GM21447 (cell line): ENCODE data around the gene WDR27.
A peak's percentile ranks its signal among the peaks of the same experiment; 100 is the strongest.

ENCODE experiments used
- ATAC-seq: cut with Tn5 transposase; IDR thresholded peaks from one replicate; pipeline ENCODE4 v1.9.1; 2021; ENCODE audit not compliant: unreplicated experiment

WDR27 gene

DNA sequence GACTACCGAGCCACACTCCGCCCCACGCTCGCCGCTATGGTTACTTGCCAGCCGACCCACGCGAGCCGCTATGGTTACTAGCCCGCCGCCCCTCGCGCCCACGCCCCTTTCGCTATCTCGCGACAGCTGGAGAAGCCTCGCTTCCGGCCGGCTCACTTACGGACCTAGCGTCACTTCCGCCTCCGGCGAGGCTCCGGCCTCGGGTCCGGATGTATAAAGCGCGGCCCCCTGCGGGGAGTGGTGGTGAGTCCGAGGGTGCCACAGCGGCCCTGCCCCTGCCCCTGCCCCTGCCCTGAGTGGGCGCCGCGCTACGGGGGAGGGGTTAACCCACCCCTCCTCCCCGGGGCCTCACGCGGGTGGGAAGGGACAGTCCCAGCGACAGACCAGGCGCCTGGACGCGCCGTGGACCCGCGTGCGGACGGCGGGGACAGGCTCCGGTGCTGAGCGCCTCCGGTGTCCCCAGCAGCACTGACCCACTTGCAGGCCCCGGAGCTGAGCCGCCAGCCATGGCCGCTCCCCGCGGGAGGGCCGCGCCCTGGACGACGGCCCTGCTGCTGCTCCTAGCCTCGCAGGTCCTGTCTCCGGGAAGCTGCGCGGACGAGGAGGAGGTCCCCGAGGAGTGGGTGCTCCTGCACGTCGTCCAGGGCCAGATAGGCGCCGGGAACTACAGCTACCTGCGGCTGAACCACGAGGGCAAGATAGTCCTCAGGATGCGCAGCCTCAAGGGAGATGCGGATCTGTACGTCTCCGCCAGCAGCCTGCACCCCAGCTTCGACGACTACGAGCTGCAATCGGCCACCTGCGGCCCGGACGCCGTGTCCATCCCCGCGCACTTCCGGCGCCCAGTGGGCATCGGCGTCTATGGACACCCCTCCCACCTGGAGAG lies at the start of gene WDR27, which contains the start of gene C6orf120:
TSS of gene WDR27 (minus strand) at position 76 of the 886 bp plus-strand sequence. CDS start 13,024 bp downstream, outside the sequence.
TSS of gene C6orf120 (plus strand) at position 173 of the 886 bp plus-strand sequence. CDS start at position 507, 334 bp downstream.
- ATAC-seq = peak; percentile 93

DNA sequence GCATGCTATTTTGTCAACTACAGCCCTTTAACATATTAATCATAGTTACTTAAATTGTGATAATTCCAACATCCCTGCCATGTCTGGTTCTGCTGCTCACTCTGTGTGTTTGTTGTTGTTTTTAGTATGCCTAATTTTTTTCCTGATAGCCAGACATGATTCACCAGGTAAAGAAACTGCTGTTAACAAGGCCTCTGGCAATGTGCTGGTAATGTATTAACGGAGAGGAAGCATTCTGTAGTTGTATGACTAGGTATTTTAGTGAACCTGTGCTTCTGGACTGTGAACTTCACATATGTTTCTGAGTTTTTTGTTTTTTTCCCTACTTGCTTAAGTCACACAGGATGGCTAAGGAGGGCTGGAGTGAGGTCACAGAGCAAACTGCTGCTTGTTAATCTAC lies 44.7 kb upstream of the WDR27 start:
- no peak for ATAC-seq

DNA sequence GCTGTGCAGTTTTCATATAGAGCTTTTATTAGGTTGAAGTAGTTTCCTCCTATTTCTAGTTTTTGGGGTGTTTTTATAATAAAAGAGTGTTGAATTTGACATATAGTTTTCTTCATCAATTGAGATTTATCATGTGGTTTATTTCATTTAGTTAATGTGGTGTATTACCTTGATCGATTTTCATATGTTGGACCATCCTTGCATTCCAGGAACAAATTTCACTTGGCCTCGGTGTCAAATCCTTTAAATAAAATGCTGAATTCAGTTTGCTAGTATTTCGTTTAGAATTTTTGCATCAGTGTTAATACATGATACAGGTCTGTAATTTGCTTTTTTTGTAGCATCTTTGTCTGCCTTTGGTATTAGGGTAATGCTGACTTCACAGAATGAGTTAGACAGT lies 43.6 kb upstream of the WDR27 start:
- ATAC-seq = no peak

DNA sequence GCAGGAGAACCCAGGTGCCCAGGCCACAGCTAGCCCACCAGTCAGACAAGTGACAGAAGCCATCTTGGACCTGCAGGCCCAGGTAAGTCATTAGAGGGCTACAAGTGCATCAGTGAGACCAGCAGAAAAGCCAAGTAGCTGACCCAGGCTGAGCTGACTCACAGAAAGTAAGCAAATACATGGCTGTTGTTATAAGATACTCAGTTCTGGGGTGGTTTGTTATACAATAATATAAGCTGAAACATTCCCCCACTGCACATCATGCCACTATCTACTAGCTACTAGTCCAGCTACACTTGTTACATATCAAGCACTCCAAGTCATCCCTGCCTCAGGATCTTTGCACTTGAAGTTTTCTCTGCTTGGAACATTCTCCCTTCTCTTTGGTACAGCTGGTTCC lies 39.5 kb upstream of the WDR27 start:
- ATAC-seq = no peak

DNA sequence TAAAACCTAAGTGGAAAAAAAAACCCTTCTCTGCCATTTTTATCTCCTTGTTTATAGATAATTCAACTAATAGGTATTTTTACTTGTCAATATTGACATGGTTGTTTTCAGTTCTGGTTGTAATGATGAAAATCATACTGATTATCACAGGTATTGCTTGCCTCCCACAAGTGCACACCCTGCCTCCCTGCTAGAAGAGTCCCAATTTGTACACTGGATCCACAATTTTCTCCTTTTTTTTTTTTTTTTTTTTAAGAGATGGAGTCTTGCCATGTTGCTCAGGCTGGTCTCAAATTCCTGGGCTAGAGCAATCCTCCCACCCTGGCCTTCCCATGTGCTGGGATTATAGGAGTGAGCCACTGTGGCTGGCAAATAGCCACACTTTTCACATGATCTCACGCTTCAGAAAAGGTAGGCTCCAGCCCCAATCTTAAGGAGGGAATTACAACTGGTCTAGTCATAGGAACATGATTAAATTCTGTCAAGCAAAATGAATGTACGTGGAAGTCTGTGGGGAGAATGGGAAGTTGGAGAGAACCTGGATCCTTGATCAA lies 37.2 kb upstream of the WDR27 start:
- ATAC-seq = no peak

DNA sequence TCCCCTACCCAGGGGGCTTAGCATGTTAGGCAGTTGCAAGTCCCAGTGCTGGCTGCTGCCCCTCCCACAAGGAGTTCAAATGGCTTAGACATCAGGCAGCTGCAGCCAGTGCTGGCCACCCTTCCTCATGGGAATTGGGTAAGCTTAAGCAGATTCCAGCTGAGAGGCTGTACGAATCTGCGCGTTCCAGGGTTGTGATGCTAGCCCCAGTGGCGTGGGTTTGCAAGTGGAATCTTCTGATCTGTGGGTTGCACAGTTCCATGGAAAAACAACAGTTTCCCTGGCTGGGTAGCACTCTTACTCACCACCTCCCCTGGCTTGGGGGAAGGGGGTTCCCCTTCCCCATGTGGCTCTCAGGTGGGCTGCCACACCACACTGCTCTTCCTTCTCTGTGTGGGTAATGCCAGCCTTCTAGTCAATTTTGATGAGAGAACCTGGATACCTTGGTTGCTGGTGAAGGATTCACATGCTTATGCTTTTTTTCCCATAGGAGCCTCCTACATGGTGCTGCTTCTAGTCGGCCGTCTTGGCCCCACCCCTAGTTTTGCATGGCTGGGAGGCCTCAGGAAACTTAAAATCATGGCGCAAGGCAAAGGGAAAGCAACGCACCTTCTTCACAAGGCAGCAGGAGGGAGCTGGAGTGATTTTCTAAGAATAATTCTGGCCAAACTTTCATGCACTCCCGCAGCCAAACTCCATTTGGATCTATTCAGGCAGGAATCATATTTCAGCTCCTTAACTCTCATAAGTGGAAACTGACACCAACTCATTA lies 36.6 kb upstream of the WDR27 start:
- no peak for ATAC-seq

DNA sequence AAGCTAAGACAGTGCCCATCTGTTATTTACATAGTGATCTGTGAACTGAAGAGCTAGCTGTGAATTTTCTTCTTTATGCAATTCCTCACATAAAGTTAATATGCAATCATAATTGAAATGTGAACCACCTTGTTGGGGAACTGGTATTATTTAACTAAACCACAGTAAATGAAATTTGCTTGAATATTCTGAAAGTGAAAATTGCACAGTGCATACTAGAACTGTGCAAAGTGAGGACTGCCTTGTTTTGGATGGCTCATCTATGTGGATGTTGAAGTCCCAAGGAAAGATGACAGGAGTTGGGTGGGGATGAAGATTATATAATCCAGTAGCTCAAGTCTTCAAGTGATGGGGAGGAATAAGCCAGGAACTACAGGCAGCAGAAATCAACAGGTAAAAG lies 28.1 kb upstream of the WDR27 start:
- ATAC-seq = no peak

DNA sequence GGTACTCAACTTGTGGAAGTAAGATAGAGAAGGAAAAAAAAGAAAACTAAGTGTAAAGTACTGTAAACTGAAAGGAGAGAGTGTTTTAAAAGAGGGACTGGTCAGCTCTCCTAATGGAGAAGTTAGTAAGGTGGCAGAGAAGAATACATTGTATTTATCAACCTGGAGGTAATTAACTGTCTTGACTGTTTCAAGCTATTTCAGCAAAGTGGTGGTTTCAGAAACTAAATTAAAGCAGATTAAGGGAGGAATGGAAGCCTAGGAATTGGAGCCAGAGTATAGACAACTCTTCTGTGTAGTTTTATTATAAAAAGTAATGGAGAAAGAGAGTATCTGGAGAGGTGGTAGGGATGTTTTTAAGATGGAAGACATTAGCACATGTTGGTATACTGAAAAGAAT lies 25.1 kb upstream of the WDR27 start:
- ATAC-seq = no peak

DNA sequence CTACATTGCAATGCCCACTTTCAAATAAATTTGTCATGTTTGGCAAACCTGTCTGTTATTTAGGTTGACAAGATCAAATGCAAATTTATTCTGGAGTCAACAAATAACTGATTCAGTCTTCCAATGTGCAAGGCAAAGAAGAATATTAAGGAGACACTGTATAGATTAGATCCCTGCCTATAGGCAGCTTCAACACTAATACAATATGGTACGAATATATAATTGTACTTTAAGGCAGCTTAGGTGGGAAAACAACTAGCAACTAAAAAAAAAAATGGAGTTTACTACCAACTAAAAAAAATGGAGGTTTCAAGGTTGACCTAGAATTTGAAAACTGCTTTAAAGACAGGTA lies 24.2 kb upstream of the WDR27 start:
- ATAC-seq = no peak

DNA sequence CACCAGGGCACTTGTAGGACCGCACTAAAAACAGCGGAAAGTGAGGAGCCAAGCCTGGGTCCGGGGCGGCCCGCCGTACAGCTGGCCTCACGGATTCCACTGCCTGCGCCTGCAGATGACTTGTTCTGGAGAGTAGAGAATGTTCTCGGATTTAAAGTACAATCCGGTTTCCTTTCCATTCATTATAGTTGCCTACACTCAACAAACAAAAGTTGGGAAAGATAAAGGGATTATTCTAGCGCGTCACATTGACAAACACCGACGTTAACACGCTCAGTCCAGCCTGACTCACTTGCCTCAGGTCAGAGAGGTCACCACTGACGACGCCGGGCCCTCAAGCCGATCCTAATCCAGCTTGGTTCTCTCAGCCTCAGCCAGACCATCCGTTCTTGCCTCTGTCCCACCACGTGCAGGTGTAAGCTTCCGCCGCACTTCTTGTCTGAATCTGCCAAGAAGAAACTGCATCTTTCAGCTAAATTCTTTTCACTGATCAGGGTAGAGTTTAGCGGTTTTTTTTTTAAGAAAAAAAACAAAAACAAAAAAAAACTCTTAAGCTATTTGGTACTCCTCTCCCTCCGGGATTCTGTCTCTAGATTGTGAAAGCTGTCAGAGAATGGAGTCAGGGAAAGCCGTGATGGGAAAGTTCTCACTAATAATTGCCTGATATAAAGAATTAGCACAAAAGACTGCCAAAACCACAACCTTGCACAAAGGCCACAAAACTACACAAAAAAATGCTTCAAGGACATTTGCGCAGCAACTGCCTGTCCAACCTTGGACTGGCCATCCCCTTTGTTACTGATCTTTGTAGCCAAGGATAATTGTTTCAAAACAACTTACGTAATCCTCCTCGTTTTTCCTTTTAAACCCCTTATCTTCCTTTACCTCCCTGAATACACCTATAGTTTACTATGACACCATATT lies 23.6 kb upstream of the WDR27 start:
- ATAC-seq = peak; percentile 11

DNA sequence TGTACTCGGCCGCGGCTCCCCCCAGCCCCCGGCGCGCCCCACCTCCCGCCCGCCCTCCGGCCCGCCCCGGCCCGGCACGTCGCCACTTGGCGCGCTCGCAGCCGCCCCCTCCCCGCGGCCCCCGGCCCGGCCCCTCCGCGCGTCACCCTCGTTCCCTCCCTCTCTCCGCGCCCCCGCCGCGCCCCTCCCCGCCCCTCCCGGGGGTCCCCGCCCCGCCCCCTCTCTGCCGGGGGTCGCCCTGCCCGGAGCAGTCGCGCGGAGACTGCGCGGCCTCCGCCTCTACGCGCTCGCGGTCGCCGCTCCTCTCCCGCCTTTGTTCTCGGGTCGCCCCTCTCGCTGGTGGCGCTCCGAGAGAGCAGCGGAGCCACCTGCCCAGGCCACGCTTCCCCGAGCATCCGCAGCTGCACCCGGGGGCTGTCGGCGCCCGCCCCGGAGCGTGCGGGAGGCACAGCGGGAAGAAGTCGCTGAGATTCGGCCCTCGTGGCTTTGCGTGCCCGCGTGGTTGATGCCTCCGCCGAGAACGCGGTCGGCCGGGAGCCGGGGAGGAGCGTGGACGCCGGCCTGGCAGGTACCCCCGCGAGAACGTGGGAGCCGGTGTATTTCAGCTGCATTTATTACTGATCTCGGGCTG lies 22.8 kb upstream of the WDR27 start, which contains the start of gene PHF10:
TSS of gene PHF10 (minus strand) at position 7 of the 631 bp plus-strand sequence. CDS start 569 bp downstream, outside the sequence.
- ATAC-seq = peak; percentile 33

DNA sequence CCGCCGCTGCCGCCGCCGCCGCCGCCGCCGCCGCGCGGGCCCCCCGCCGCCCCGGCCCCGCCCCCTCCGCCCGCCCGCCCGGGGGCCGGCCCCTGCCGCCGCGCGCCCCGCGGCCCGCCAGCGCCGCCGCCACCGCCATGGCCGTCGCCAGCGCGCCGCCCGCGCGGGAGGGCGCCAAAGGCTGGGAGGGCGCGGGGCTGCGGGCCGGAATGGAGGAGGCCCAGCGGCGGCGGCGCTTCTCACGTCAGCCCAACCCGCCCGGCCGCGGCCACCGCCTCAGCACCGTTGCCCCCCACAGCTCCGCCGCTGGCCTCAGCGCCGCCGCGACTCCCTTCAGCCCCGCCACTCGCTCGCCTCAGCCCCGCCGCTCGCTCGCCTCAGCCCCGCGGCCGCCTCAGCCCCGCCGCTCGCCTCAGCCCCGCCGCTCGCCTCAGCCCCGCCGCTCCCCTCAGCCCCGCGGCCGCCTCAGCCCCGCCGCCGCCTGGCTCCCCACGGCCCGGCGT lies 22.2 kb upstream of the WDR27 start:
- peak; percentile 31 for ATAC-seq

DNA sequence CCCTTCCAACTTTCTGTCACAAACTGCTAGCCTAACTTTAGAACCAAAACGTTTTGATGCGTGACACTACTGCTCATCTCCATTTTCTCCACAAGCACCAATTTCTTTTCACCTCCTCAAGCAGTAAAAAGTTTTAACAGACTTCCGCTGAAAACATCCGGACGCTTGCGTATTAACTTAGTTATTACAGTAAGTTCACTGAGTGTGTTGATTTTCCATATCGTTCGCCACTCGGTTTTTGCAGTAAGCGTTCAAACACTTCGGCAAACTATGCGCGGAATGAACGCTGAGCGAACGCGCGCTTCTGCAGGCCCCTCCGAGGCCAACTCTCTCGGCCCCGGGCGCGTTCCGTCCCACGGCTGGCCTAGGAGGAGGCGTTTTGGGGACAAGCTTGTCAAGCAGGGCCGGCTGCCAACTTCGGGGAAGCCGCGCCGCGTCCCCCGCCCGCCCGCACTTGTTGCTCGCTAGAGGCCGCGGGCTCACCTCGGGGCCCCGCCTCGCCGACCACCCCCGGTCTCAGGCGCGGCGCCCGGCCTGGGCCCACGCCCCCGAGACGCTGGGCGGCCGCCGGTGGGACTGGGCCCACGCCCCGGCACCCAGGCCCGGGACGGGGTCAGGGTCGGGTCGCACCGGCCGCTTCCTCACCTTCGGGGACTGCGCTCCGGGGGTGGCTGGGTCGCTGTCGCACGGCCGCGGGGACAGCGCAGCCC lies 21.5 kb upstream of the WDR27 start:
- ATAC-seq = peak; percentile 28

DNA sequence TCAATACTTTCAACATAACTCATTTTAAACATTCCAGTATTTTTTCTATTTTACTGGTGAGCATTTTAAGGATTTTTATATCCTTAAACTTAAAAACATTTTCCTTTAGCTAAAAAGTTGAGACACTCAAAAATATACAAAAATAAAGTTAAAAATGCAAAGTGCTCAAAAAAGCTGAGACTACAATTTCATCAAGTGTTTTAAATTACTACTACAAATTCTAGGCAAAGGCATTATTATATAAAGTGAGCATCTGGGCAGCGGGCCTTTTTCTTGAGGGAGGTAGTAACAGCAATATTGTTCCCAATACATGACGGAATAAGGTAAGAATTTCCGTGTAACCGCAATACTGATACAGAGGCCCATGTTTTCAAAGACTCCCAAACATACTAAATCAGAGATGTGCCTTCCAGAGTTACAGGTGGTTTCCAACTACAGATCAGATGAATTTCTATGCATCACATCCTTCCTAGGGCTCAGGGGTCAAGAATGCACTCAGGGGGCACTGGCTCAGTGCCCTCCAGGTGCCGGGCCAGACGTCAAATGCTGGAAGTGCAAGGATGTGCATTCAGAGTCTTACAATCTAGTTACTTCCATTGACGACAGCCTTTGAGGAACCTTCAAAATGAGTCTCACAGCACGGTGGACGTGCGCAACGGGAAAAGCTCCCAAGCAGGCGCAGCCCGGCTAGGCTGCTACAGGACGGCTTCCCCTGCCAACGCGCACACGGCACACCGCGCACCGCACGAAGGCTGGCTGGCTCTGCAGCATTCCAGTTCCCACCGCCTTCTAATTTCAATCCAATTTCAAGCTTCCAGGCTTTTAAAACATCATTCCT lies 20.8 kb upstream of the WDR27 start:
- peak; percentile 41 for ATAC-seq

DNA sequence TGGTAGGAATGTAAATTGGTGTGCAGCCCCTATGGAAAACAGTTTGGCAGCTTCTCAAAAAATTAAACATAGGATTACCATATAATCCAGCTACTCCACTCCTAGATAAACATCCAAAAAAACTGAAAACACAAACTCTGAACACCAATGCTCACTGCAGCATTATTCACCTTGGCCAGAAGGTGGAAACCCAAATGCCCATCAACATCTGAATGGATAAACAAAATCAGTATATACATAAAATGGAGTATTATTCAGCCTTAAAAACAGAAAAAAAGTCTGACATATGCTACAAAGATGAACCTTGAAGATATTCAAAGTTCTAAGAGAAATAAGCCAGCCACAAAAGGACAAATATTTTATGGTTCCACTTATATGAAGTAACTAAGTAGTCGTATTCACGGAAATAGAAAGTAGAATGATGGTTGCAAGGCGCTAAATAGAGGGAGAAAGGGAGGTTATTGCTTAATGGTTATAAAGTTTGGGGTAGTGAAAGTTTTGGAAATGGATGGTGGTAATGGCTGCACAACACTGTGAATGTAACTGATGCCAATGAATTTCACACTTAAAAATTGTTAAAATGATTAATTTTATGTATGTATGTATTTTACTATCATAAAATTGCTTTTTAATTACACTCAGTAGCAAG lies 18.5 kb upstream of the WDR27 start:
- no peak for ATAC-seq

DNA sequence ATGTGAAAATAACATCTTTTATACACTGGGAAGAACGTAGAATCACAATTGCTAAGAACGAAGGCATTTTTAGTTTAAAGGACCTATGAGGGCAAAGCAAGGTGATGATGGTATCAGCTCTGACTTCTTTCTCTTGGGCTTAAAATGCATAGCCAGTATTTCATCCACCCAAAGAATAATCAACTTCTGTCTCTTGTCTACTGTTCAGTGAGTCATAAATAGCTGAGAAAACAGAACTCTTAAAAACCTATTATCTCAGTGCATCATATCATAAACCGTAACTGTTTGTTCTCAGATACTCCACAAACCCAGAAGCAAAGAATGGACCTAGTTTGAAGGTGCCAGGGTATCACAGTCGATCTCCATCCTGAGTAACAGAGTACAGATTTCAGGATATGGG lies 17.3 kb upstream of the WDR27 start:
- no peak for ATAC-seq

DNA sequence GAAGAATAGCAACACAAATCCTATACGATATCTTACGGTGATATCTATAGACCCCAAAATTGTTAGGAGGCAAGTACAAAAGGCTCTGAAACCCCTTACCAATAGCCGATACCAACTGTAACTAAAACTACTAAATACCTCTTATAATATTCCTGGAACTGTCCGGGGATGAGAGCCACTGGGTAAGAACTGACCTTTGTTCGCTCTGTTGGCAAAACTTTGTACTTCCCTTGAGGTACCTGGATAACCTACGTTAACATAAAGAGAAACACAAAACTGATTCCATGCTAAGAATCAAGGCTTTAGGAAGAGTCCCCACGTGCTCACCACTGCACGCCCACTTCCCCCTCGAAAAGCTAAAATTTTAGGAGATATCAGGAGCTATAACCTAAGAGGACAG lies 12.8 kb upstream of the WDR27 start:
- no peak for ATAC-seq

DNA sequence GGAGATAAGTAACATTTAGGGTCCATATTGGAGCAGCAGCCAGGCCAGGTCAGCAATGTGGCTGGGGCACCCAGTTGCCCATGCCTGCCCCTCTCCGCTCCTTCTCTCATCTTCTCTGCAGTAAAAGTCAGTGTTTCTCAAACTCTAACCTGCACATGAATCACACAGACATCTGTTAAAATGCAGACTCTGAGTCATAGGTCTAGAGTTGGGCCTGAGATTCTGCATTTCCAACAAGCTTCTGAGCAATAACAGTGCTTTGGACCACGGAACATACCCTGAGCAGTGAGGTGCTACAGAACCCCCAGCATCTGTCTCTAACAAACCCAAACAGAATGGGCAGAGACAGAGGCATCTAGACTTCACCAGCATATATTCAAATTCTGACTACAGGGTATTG lies 12.3 kb upstream of the WDR27 start:
- no peak for ATAC-seq
